ENCODE data around the gene NUDT14. TPM values are rescaled to one million over a fixed set of nuclear protein-coding genes. Genes with fewer than 3 reads are reported as not detected.

The NUDT14 gene
- total RNA-seq, 1 experiment from 2014 or later, result 75.3 TPM

DNA sequence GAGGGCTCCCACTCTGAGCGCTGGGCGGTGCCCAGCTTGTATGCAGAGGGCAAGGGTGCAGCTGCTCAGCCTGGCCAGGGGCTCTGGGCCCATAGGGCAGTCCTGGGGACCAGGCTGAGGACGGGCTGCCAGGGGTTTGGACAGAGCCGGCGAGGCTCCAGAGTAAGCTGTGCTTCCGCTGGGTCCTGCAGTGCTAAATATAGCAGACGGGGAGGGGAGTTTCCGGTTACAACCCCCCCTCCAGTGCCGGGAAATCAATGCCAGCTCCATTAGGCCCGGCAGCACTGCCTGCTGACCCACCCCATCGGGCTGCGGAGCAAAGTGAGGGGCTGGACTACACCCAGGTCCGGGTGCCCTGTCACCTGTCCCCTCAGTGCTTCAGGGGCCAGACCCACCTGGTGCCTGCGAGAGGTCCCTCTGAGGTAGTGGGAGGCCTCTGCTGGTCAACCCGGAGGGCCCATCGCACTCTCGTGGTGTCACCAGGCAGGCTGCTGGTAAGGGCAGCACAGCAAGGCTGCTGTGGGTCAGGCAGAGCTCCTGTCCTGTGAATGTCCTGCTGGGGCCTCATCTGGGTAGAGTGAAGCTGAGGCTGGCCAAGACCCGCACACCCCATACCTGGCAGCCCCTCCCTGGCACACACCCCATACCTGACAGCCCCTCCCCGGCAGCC, 10.0 kb downstream of the NUDT14 start:
- in situ Hi-C loops (cut with HindIII; ENCODE audit: low pct_unique_long_range_greater_than_20kb, low sequenced_read_pairs), result no loop called here

DNA sequence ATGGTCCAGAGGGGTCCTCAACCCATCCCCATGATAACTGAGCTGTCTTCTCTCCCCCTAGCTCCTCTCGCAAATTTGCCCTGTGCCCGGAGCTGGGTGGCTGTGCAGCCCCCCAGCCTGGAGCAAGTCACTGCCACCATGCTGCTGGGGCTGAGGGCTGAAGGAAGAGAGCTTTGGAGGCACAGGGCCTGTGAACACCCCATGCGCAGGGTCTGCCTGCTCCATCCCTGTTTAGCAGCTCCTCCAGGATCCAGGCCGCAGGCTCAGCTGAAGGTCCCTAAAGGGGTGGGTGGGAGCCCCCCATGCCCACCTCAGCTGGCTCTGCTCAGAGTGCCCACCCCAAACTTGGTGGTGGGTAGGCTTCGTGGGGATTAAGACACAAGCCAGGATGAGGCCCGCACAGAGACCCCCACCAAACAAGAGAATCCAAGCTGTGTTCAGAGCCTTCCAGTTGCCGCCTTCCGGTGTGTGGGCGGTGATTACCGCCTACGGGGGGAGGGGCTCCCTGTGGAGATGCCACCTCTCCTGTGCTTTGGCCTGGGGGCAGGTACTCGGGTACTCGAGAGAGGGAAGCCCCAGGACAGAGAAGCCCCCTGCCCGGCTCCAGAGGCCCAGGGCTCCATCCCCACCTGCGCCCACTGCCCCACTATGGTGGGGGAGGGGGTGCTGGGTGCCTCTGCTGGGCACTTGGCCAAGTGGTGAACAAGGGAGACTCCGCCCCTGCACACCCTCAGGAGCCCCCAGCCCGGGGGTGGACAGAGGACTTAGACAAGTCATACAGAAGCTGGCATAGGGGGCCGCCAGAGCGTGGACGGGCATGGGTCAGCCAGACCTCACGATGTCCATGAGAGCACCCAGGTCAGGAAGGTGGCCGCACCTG, 11.1 kb downstream of the NUDT14 start:
- no TSS peak for BruUV-seq (replicated peaks)
- no peak overlapping the region for H3K4me3 ChIP-seq (ENCODE audit: low read depth in 2 of 2, low read length in 2 of 2)
- TF ChIP-seq TCF7L2 (IDR thresholded peaks at IDR 0.05; ENCODE audit: low read depth, low read length) (no peak), POLR2AphosphoS5 (IDR thresholded peaks at IDR 0.05; ENCODE audit: low read depth, low read length) (no peak), SIN3A (IDR thresholded peaks at IDR 0.05; ENCODE audit: borderline replicate concordance, insufficient read depth, low read depth, low read length) (no peak)
- TF ChIP-seq, protein P1, sequence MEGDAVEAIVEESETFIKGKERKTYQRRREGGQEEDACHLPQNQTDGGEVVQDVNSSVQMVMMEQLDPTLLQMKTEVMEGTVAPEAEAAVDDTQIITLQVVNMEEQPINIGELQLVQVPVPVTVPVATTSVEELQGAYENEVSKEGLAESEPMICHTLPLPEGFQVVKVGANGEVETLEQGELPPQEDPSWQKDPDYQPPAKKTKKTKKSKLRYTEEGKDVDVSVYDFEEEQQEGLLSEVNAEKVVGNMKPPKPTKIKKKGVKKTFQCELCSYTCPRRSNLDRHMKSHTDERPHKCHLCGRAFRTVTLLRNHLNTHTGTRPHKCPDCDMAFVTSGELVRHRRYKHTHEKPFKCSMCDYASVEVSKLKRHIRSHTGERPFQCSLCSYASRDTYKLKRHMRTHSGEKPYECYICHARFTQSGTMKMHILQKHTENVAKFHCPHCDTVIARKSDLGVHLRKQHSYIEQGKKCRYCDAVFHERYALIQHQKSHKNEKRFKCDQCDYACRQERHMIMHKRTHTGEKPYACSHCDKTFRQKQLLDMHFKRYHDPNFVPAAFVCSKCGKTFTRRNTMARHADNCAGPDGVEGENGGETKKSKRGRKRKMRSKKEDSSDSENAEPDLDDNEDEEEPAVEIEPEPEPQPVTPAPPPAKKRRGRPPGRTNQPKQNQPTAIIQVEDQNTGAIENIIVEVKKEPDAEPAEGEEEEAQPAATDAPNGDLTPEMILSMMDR (IDR thresholded peaks at IDR 0.05), result no peak
- TF ChIP-seq, protein P2, sequence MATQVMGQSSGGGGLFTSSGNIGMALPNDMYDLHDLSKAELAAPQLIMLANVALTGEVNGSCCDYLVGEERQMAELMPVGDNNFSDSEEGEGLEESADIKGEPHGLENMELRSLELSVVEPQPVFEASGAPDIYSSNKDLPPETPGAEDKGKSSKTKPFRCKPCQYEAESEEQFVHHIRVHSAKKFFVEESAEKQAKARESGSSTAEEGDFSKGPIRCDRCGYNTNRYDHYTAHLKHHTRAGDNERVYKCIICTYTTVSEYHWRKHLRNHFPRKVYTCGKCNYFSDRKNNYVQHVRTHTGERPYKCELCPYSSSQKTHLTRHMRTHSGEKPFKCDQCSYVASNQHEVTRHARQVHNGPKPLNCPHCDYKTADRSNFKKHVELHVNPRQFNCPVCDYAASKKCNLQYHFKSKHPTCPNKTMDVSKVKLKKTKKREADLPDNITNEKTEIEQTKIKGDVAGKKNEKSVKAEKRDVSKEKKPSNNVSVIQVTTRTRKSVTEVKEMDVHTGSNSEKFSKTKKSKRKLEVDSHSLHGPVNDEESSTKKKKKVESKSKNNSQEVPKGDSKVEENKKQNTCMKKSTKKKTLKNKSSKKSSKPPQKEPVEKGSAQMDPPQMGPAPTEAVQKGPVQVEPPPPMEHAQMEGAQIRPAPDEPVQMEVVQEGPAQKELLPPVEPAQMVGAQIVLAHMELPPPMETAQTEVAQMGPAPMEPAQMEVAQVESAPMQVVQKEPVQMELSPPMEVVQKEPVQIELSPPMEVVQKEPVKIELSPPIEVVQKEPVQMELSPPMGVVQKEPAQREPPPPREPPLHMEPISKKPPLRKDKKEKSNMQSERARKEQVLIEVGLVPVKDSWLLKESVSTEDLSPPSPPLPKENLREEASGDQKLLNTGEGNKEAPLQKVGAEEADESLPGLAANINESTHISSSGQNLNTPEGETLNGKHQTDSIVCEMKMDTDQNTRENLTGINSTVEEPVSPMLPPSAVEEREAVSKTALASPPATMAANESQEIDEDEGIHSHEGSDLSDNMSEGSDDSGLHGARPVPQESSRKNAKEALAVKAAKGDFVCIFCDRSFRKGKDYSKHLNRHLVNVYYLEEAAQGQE (IDR thresholded peaks at IDR 0.05; ENCODE audit: insufficient read depth in 1 of 2, low read depth in 2 of 2, low read length in 1 of 2), result no peak
- no peaks in the 10 kb centered on the region for H3K36me3 ChIP-seq (ENCODE audit: control insufficient read depth, insufficient read depth, low read length)
- ChIA-PET POLR2A (no interaction called here), CTCF (interaction anchor here (0.6 to 1.0 kb wide), 4 partner anchors 9 to 157 kb away, joined by 3 to 13 read pairs (median 8); partner anchors contain the start of gene NUDT14)
- intact Hi-C loops (cut with micrococcal nuclease; ENCODE audit: unreplicated experiment), result loop anchor here (10.0 kb wide), 1 partner anchor 75 kb away; no protein-coding TSS in a partner anchor
- in situ Hi-C loops (cut with HindIII; ENCODE audit: low pct_unique_long_range_greater_than_20kb, low sequenced_read_pairs), result no loop called here
- ATAC-seq (no peak), DNase-seq (ENCODE audit: low read depth, low spot score) (no peak)
- H3K27ac ChIP-seq (ENCODE audit: low read length), result no peak overlapping the region
- no peaks in the 10 kb centered on the region for H3K27me3 ChIP-seq (ENCODE audit: control insufficient read depth, insufficient read depth, low read length)
- peaks cover 40% of the 10 kb centered on the region for H3K4me1 ChIP-seq (ENCODE audit: control insufficient read depth, insufficient read depth, low read length)
- H3K9me3 ChIP-seq (ENCODE audit: control insufficient read depth, insufficient read depth, low read depth, low read length), result no peaks in the 10 kb centered on the region

More for the DNA sequence above, 10.0 kb downstream of the NUDT14 start:
- no TSS peak for BruUV-seq (replicated peaks)
- ATAC-seq (0 out of 2 replicates have a peak, but pooled peaks have one; percentile 9), DNase-seq (ENCODE audit: low read depth, low spot score) (no peak)
- intact Hi-C loops (cut with micrococcal nuclease; ENCODE audit: unreplicated experiment), result no loop called here
- POLR2A ChIA-PET, result no interaction called here
- Histone ChIP-seq H3K9me3 (ENCODE audit: control insufficient read depth, insufficient read depth, low read depth, low read length) (no peaks in the 10 kb centered on the region), H3K27me3 (ENCODE audit: control insufficient read depth, insufficient read depth, low read length) (no peaks in the 10 kb centered on the region), H3K27ac (ENCODE audit: low read length) (no peak overlapping the region), H3K36me3 (ENCODE audit: control insufficient read depth, insufficient read depth, low read length) (no peaks in the 10 kb centered on the region), H3K4me3 (ENCODE audit: low read depth in 2 of 2, low read length in 2 of 2) (no peak overlapping the region), H3K4me1 (ENCODE audit: control insufficient read depth, insufficient read depth, low read length) (peaks cover 29% of the 10 kb centered on the region)
- no peak for TF ChIP-seq POLR2AphosphoS5 (IDR thresholded peaks at IDR 0.05; ENCODE audit: low read depth, low read length)
- TF ChIP-seq TCF7L2 (IDR thresholded peaks at IDR 0.05; ENCODE audit: low read depth, low read length), result no peak
- TF ChIP-seq SIN3A (IDR thresholded peaks at IDR 0.05; ENCODE audit: borderline replicate concordance, insufficient read depth, low read depth, low read length), result no peak
- TF ChIP-seq, protein P2 (IDR thresholded peaks at IDR 0.05; ENCODE audit: insufficient read depth in 1 of 2, low read depth in 2 of 2, low read length in 1 of 2), result no peak
- TF ChIP-seq, protein P1 (IDR thresholded peaks at IDR 0.05), result no peak
- CTCF ChIA-PET, result interaction anchor here (0.6 kb wide), 1 partner anchor 121 kb away, joined by 3 read pairs; no protein-coding TSS in a partner anchor
